SH-SY5Y (cell line): Measurements from ENCODE around the gene CLSTN1.

Experiments
- GATA2 ChIP-seq: IDR thresholded peaks from 2 replicates; pipeline ENCODE4 v1.6.1; 2011; ENCODE audit warnings: mild to moderate bottlenecking, low read depth, low read length
- GATA3 ChIP-seq: IDR thresholded peaks from 2 replicates; pipeline ENCODE4 v1.6.1; 2011; ENCODE audit warnings: low read depth, mild to moderate bottlenecking, low read length, moderate library complexity

The CLSTN1 gene

DNA sequence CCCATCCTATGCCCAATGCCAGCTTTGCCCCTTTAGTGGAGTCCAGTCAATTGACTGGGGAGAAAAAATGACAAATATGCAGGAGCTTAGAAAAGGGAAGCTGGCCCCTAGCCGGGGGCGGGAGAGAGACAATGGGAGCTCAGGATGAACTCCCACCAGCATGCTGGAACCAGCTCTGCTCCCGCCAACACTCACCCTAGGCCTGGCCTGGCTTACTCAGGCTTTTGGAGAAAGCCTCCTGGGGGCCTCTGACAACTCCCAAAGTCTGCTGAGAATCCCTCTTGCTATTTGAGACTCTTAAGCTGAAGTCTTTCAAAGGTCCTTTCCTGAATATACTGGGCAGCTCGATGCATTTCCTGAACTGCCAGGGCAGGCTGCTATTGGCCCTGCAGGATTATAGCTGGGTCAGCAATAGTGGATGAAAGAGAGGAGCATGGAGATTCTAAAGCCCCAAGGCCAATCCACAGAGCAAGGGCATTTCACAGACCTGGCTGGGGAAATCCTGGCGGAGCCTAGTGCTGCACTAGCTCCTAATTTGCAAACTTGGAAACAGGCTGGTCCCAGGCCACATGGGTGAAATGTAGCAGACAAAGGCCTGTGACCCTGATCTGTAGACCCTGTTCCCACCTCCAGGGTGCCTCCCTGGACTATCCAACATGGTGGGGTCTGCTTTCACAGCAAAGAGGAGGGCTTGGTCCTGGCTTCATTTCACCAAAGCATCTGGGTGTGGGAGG, 35.7 kb upstream of the CLSTN1 start:
- TF ChIP-seq GATA2 (no peak), GATA3 (no peak)

DNA sequence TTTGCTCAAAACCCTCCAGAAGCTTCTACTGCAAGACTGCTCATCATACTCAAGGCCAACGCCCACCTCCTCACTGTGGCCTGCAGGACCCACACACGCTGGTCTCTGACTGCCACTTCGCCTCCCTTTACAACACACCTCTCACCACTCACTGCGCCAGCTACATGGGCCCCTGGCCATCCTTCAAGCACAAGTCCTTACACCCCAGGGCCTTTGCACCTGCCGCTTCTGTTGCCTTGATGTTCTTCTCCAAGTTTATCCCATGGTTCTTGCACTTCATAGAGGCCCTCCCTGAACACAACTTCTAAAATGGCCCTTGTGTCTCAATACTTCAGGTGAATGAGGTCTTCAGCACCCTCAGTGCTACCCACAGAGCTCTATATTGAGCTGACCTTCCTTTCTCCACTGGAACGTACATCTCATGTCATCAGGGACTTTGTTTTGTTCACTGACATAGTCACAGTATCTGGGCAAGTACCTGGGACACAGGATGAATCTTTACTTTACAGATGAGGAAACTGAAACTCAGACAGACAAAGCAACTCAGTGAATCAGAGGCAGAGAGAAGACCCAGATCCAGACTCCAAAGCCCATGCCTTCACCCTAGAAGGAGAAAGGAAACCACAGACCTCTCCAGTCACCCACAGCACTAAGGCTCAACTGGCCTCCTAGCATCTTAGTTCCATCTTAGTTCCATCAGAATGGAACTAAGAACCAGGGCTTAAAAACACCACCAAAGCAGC, 34.7 kb upstream of the CLSTN1 start:
- no peak for TF ChIP-seq GATA2
- TF ChIP-seq GATA3: no peak

DNA sequence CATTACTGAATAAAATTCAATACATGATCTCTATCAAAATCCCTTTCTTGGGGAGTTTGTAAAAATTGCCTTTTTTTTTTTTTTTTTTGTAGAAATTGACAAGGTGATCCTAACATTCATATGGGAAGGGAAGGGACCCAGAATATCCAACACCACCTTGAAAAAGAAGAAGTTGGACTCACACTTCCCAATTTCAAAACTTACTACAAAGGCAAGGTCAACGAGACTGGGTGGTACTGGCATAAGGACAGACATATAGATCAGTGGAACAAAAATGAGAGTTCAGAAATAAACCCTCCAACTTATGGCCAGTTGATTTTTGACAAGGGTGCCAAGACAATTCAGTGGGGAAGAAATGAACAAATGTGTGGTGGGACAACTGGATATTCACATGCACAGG, 31.4 kb upstream of the CLSTN1 start:
- TF ChIP-seq GATA2: no peak
- TF ChIP-seq GATA3: no peak

DNA sequence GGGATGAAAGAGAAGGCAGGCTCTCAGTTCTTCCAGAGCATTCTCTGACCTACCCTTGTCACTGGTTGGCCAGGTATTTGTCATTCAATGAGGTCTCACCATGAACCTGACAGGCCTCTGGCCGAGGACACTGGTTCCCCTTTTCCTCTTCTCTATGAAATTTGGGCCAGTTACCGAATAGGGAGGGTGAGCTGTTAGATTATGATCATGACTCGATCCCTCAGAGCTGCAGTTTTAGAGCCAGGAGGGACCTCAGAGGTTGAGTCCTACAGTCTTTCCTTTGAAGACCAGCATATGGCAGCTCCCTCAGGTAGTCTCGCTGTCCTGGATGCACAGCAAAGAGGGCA, 29.5 kb upstream of the CLSTN1 start:
- TF ChIP-seq GATA3: no peak
- TF ChIP-seq GATA2: no peak

DNA sequence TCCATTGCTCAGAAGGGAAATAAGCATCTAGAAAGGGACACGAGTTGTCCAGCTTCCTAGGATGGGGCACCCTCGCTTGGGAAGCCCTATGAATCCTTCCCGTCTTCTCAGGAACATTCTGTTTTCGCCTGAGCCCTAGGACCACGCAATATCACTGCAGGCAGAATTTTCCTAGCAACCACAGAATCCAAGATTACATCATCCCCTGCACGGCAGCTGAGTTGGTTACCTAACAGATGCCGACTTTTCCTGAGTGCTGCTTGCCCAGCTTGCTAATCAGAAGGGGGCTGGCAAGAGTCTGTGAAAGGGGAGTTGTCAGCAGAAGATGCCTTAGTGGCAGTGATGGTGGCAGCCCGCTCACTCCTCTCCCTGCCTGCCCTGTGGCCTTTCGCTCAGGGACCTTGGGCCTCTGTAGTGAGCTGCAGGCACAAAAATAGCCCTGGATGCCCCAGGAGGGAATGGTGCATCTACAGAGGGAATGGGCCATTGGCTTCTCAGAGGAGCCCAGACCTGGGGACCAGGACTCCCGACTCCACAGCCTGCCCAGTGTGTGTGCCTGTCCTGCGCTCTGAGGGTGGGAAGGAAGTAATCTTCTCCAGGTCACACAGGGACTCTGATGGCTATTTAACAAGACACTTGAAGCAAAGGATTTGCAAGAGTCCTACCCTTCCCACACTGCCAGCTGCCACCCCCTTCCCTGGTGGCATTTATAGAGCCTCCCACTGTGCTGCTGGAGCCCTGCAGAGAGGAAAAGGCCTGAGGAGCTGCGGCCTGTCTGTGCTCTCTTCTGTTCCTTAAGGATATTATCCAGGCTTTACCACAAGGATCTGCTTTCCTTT, 28.9 kb upstream of the CLSTN1 start:
- no peak for TF ChIP-seq GATA2
- TF ChIP-seq GATA3: no peak

DNA sequence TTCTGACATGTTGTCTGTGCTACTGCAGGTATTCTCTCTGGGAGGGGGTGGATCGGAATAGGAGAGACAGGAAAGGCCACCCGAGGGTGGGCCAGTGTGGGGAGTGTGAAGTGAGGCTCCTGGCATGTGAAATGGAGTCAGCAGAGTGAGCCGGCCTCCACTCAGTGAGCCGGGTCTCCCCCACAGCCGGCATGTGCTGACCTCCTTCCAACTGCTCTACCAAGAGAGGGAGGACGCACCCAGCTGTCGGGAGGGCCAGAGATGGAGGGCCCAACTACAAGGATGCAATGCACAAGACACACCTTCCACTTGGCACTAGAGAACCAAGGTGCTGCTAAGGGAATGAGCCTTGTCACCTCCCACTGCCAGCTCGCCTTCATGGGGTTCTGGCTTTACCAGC, 28.2 kb upstream of the CLSTN1 start:
- TF ChIP-seq GATA3 (no peak), GATA2 (no peak)

DNA sequence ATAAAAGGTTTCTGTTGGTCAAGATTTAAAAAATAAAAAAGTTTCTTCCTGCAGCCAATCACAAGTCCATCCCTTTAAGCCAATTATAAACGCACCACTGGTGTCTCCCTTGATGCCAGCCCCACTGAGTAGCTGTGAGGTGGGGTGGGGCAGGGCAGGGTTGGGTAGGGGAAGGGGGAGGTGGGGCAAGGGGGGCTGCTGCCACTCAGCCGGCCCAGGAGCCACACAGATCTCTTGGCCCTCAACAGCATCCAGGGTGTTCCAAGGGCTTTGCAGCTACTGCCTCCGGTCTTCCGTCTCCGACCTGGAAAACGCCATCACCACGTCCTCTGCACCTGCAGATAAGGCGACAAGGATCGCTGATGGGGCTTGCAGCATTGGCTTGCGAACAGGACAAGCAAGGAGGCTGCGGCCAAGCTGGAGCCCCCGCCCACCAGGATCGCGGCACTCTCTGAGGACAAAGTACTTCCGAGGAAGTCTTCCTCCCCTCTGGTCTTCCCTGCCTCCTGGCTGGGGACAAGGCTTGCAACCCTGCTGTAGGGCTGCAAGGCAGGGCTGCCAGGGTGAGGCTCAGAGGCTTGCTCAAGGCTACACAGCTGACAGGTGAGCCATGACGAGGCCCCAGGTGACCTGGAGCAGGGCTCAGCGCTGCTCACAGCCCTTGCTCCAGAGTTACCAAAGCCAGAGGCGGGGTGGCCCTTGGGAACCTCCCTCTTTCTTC, 26.8 kb upstream of the CLSTN1 start:
- no peak for TF ChIP-seq GATA3
- TF ChIP-seq GATA2: no peak

DNA sequence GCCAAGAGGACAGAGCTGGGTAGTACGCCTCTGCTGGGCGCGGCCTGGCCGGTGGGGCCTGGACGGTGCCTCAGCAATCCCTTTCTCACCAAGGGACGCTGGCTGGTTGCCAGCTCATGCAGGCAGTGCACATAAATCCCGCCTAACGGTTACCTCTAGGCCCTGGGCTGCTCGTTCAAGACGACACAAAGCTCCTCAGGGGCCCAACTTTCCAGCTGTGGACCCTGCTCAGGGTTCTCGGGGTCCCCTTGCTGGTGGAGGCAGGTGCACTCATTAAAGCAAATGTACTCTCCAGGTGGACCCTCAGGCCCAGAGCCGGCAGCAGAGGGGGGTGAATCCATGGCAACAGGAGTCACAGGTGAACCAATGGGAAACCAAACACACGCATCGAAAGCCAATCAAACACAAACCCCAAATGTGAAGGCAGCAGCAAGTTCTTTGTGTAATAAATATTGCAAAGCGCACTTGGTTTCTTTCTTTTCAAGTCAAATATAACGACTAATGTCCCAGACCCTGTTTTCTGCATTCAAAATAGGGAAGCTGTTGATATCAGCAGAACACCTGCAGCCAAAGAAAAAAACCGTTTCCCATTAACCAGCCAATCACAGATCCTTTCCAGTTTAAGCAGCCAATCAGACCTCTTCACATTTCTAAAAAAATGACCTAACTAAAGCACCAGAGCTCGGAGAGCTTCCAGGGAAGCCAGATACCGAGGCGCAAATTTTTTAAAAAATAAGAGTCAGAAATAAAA, 26.1 kb upstream of the CLSTN1 start:
- TF ChIP-seq GATA3 (no peak), GATA2 (no peak)

DNA sequence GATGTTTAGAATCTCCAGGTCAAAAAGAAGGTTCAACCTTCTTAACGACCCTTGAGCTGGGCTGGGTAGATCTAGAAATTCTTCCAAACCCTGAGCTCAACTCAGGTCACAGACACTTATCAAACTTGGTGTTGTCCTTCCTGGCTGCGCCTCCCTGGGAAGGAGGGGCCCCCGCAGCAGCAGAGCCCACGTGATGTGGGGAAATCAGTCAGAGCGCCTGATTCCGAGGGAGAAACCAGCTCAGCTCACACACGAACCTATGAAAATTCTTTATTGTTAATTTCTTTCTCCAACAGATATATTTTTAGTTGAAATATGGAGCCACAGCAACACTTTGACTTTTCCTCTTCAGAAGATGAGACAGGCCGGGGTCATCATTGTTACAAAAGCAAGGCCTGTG, 24.3 kb upstream of the CLSTN1 start:
- TF ChIP-seq GATA2 (no peak), GATA3 (no peak)

DNA sequence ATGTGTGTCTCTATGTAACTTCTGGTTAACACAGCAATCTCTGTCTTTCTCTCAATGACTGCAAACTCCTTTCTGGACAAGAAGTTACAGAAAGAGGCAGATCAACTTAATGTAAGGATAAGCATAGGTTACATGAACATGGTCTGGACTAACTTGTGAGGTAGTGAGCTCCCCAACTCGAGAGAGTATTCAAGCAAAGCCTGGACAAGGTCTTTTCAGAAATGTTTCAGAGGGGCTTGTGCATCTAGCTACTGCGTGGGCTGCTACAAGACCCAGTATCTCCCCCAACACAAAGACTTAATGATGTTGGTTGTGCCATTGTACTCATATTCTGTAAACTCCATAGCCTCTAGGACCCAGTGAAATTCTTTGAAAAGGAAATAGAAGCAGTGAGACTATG, 23.5 kb upstream of the CLSTN1 start:
- no peak for TF ChIP-seq GATA2
- no peak for TF ChIP-seq GATA3

DNA sequence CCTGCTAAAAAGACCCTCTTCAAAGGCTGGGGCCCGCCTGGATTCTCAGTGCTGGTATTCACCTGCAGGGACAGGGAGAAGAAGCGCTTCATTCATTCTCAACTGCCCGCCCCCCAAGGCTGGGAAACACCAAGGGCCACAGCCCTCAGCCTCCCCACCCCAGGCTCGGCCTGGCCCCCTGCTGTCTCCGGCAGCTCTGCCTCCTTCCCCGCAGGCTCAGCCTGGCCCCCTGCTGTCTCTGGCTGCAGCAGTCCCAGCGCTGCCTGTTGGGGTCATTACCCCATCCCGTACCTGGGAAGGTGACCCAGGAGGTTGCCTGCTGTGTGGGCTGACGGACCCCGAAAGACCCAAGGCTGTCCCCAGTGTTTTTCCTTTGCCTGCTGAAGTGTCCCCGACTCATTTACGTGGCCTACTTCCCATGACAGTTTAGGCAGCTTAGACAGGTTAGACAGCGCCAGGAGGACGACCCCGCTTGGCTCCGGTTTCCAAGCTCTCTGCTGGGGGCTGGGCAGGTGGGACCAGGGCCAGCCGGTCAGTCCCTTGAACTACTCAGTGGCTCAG, 22.9 kb upstream of the CLSTN1 start:
- TF ChIP-seq GATA3: no peak
- TF ChIP-seq GATA2: no peak

DNA sequence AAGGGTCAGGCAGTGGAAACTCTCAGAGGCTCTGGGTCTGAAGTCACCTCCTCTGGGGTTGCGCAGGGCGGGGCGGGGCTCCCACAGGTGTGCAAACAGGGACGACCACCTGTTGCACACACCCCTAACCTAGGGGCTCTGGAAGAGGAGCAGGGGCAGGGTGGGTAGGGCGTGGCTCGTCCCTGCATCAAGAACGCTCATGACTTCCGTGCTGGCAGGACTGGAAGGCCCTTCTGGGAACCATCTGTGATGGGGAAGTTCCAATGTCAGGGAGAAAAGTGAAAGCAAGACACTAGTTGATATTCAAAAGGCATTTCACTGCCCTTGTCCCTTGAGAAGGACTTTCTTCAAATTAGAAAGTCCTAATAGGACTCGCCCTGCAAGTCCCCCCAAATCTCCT, 22.1 kb upstream of the CLSTN1 start:
- no peak for TF ChIP-seq GATA2
- TF ChIP-seq GATA3: no peak

DNA sequence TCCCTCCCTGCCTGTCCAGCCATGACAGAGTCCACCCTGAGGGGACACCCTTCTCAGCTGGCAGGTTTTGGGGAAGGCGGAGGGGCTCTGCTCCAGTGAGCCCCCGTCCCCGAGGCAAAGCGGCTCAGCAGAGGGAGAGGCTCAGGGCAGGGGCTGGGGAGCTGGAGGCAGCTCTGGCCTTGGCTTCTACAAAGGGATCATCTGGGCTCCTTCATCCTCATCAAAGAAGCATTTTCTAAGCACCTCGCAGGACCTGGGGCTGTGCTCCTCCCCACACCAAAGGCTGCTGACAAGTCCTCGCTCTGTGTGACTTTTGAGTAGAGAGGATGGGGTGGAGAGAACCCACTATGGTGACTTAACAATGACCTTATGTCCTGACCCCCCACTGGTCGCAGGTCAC, 21.0 kb upstream of the CLSTN1 start:
- TF ChIP-seq GATA2 (no peak), GATA3 (no peak)

DNA sequence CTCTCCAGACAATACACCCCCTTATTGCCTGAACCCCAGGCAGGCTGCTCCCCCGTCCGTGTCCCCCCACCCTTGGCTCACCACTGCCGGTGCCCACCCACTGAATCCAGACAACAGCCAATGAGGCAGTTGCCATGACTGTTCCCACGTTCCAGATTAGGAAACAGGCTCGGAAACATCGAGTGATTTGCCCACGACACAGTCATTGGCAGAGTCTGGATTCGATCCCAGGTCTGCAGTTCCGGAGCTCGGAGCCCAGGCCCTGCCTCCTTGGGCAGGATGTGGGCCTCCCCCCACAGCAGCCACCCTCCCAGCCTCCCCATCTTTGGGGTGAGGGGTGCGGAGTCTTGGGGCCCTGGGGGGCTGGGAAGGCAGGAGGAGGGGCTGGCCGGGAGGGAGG, 20.3 kb upstream of the CLSTN1 start:
- no peak for TF ChIP-seq GATA2
- no peak for TF ChIP-seq GATA3

DNA sequence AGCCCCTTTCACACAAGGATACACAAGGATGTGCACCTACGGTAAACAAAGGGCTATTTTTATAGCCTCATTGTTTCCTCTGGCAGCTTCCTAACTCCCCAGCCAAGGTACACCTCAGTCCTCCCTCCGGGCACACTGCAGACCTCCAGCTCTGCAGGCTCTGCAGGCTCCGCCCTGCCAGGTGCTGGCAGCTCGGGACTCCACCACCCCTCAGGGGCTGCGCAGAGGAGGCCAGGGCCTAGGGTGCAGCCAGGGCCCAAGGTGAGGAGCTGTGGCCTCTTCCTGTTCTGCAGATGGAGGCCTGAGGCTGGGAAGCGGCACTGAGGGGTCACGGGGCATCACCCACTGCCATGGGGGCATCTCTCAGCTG, 19.8 kb upstream of the CLSTN1 start:
- TF ChIP-seq GATA2: no peak
- no peak for TF ChIP-seq GATA3
